Trophoblast cell (in vitro differentiated cells and primary cell): ENCODE data around the gene SCARB2.

Experiments used
- DNase-seq, 2 donors: peaks; one replicate each; pipeline ENCODE4 v3.0.0-alpha.2; 2016
- H2AFZ ChIP-seq: 2 replicates; pipeline ENCODE4 v1.6.1; 2013; ENCODE audit warnings: low read length, moderate library complexity, mild to moderate bottlenecking; ENCODE audit not compliant: insufficient read depth, poor library complexity
- H2AK5ac ChIP-seq: 2 replicates; pipeline ENCODE4 v1.6.1; 2013; ENCODE audit warnings: mild to moderate bottlenecking, low read length
- H2BK120ac ChIP-seq: 2 replicates; pipeline ENCODE4 v1.6.1; 2013; ENCODE audit warnings: low read length, mild to moderate bottlenecking, moderate library complexity; ENCODE audit not compliant: insufficient read depth, poor library complexity
- H2BK12ac ChIP-seq: 2 replicates; pipeline ENCODE4 v1.6.1; 2013; ENCODE audit warnings: mild to moderate bottlenecking, low read length, moderate library complexity
- H2BK5ac ChIP-seq: 2 replicates; pipeline ENCODE4 v1.6.1; 2013; ENCODE audit warnings: low read length, low read depth, moderate library complexity, mild to moderate bottlenecking; ENCODE audit not compliant: poor library complexity
- H3K14ac ChIP-seq: 2 replicates; pipeline ENCODE4 v1.6.1; 2013; ENCODE audit warnings: mild to moderate bottlenecking, low read length
- H3K18ac ChIP-seq: 2 replicates; pipeline ENCODE4 v1.6.1; 2013; ENCODE audit warnings: mild to moderate bottlenecking, low read length
- H3K23ac ChIP-seq: 2 replicates; pipeline ENCODE4 v1.6.1; 2013; ENCODE audit warnings: low read length
- H3K27ac ChIP-seq: 2 replicates; pipeline ENCODE4 v1.5.1; 2013; ENCODE audit warnings: low read depth, mild to moderate bottlenecking, inconsistent platforms, low read length, moderate library complexity
- H3K27me3 ChIP-seq: 2 replicates; pipeline ENCODE4 v1.6.1; 2013; ENCODE audit warnings: inconsistent platforms, mild to moderate bottlenecking, low read length, moderate library complexity; ENCODE audit not compliant: insufficient read depth
- H3K36me3 ChIP-seq, 2 experiments: 1 replicate in 1 of 2; 2 replicates in 1 of 2; pipeline ENCODE4 v1.6.1; 2013; ENCODE audit warnings: low read length in 2 of 2, mild to moderate bottlenecking in 2 of 2, moderate library complexity in 1 of 2; ENCODE audit not compliant: insufficient read depth in 2 of 2, control insufficient read depth in 1 of 2
- H3K4ac ChIP-seq: 2 replicates; pipeline ENCODE4 v1.6.1; 2013; ENCODE audit warnings: low read depth, mild to moderate bottlenecking, low read length, moderate library complexity
- H3K4me1 ChIP-seq, 2 experiments: 1 replicate in 1 of 2; 2 replicates in 1 of 2; pipeline ENCODE4 v1.6.1; 2013; ENCODE audit warnings: low read length in 2 of 2, mild to moderate bottlenecking in 2 of 2, moderate library complexity in 1 of 2; ENCODE audit not compliant: insufficient read depth in 2 of 2, control insufficient read depth in 1 of 2
- H3K4me2 ChIP-seq: 2 replicates; pipeline ENCODE4 v1.6.1; 2013; ENCODE audit warnings: inconsistent platforms, mild to moderate bottlenecking, low read length, moderate library complexity
- H3K4me3 ChIP-seq: 2 replicates; pipeline ENCODE4 v1.5.1; 2013; ENCODE audit warnings: mild to moderate bottlenecking, low read depth, low read length, inconsistent platforms
- H3K79me1 ChIP-seq: one replicate; pipeline ENCODE4 v1.6.1; 2013; ENCODE audit warnings: low read length
- H3K79me2 ChIP-seq: 2 replicates; pipeline ENCODE4 v1.6.1; 2013; ENCODE audit warnings: low read length, mild to moderate bottlenecking; ENCODE audit not compliant: control insufficient read depth, insufficient read depth, poor library complexity
- H3K9ac ChIP-seq: 2 replicates; pipeline ENCODE4 v1.6.1; 2013; ENCODE audit warnings: mild to moderate bottlenecking, low read length
- H3K9me3 ChIP-seq: 2 replicates; pipeline ENCODE4 v1.6.1; 2013; ENCODE audit warnings: low read depth, mild to moderate bottlenecking, control low read depth, inconsistent platforms, low read length; ENCODE audit not compliant: insufficient read depth
- H4K12ac ChIP-seq: 2 replicates; pipeline ENCODE4 v1.6.1; 2013; ENCODE audit warnings: low read depth, mild to moderate bottlenecking, low read length, moderate library complexity
- H4K8ac ChIP-seq: 2 replicates; pipeline ENCODE4 v1.6.1; 2013; ENCODE audit warnings: low read depth, mild to moderate bottlenecking, low read length, moderate library complexity
- H4K91ac ChIP-seq: one replicate; pipeline ENCODE4 v1.6.1; 2013; ENCODE audit warnings: low read depth, mild to moderate bottlenecking, low read length, moderate library complexity
- WGBS: extraction: QIAGEN DNeasy Blood & Tissue Kit; methylation state at CpG from one replicate; pipeline ENCODE4 v1.1.7; 2013; ENCODE audit warnings: missing lambda C conversion rate; ENCODE audit not compliant: insufficient read length, insufficient coverage; ENCODE audit errors: extremely low coverage; 5-methylcytosine and 5-hydroxymethylcytosine counted together

SCARB2 gene

DNA sequence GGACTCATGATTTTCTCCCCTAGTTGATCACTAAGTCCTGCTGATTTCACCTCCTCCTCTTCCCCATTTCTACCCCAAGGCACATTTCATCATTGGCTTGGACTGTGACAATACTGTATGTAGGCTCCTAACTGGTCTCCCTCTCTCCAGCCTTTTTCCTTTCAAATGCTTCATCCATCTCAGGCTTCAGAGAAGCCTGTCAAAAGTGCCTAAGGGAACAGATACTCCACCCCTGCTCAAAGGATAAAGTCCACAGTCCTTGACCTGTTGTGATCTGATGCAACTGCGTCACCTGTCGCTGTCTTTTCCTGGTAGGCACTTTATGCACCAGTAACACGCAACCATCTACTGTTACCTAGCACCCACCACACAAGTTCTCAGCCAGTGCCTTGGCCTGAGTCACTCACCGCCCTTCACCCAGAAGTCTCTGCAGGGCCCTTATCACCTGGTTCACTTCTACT lies 12.8 kb downstream of the SCARB2 start:
- Histone ChIP-seq H3K18ac (no peak overlapping the region), H3K14ac (no peak overlapping the region), H2BK12ac (no peak overlapping the region), H2BK5ac (no peak overlapping the region), H4K91ac (no peak overlapping the region), H3K4ac (no peak overlapping the region), H3K27me3 (no peaks in the 10 kb centered on the region), H3K79me2 (no peaks in the 10 kb centered on the region), H4K8ac (no peak overlapping the region), H3K4me3 (no peak overlapping the region), H3K27ac (no peak overlapping the region), H2AFZ (no peak overlapping the region), H3K79me1 (no peaks in the 10 kb centered on the region), H2AK5ac (no peak overlapping the region), H2BK120ac (no peak overlapping the region), H3K4me2 (no peak overlapping the region), H3K9me3 (no peaks in the 10 kb centered on the region), H4K12ac (no peak overlapping the region), H3K23ac (no peak overlapping the region), H3K4me1 (peaks cover 0 to 2% of the 10 kb centered on the region in 2 experiments), H3K9ac (no peak overlapping the region), H3K36me3 (peaks cover 0 to 2% of the 10 kb centered on the region in 2 experiments)
- whole genome bisulfite sequencing = no CpG with 5 or more reads among the region's 4 CpGs
- peak; percentile 83 to 94 for DNase-seq

GRCh38 chr4:76199664-76200211 lies 13.9 kb downstream of the SCARB2 start:
- H3K4ac ChIP-seq = no peak overlapping the region
- no peaks in the 10 kb centered on the region for H3K79me2 ChIP-seq
- H3K4me1 ChIP-seq = peaks cover 0 to 2% of the 10 kb centered on the region in 2 experiments
- no peak for DNase-seq
- no peaks in the 10 kb centered on the region for H3K9me3 ChIP-seq
- no peak overlapping the region for H3K9ac ChIP-seq
- H2BK120ac ChIP-seq = no peak overlapping the region
- no peak overlapping the region for H4K91ac ChIP-seq
- no peak overlapping the region for H4K8ac ChIP-seq
- peaks cover 3 to 5% of the 10 kb centered on the region in 2 experiments for H3K36me3 ChIP-seq
- no peak overlapping the region for H2AFZ ChIP-seq
- no peak overlapping the region for H2BK5ac ChIP-seq
- no peaks in the 10 kb centered on the region for H3K27me3 ChIP-seq
- H4K12ac ChIP-seq = no peak overlapping the region
- no peak overlapping the region for H3K4me2 ChIP-seq
- H2AK5ac ChIP-seq = no peak overlapping the region
- H3K27ac ChIP-seq = no peak overlapping the region
- no peak overlapping the region for H2BK12ac ChIP-seq
- no peak overlapping the region for H3K4me3 ChIP-seq
- H3K14ac ChIP-seq = no peak overlapping the region
- H3K18ac ChIP-seq = no peak overlapping the region
- H3K79me1 ChIP-seq = no peaks in the 10 kb centered on the region
- no peak overlapping the region for H3K23ac ChIP-seq
- WGBS = no CpG with 5 or more reads among the region's 13 CpGs

GRCh38 chr4:76198411-76199237 lies 15.0 kb downstream of the SCARB2 start:
- Histone ChIP-seq H4K91ac (no peak overlapping the region), H3K4ac (no peak overlapping the region), H2BK5ac (no peak overlapping the region)

DNA sequence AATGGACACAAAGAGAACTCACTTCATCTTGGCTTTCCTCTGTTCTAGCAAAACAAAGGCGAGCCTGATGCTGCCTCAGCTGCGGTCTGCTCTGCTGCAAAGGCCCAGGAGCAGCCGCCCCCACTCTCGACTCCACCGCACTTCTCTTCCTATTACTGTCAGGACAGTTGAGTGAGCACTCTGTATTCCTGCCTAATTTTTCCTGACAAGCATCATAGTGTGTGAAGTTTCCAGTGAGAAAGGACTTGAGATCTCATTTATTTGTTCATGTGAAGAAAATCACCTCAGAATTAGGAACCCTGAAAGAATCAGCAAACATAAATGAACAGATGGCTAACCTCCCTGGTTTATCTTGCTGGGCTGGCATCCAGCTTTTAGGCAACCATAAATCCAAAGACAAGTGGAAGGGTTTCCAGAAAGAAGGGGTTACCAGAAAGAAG lies 15.6 kb downstream of the SCARB2 start:
- no CpG with 5 or more reads among the region's 5 CpGs for WGBS
- no peak overlapping the region for H3K4ac ChIP-seq

More at GRCh38 chr4:76198411-76199237, 15.0 kb downstream of the SCARB2 start:
- WGBS = no CpG with 5 or more reads among the region's 4 CpGs
- H3K79me2 ChIP-seq = no peaks in the 10 kb centered on the region
- no peaks in the 10 kb centered on the region for H3K79me1 ChIP-seq
- no peak overlapping the region for H2AK5ac ChIP-seq
- H3K9me3 ChIP-seq = no peaks in the 10 kb centered on the region
- no peak overlapping the region for H2BK120ac ChIP-seq
- H3K18ac ChIP-seq = no peak overlapping the region
- no peak overlapping the region for H3K23ac ChIP-seq
- H3K4me3 ChIP-seq = no peak overlapping the region
- H3K27me3 ChIP-seq = no peaks in the 10 kb centered on the region
- no peak overlapping the region for H4K12ac ChIP-seq
- H3K9ac ChIP-seq = no peak overlapping the region
- H3K4me1 ChIP-seq = peaks cover 0 to 2% of the 10 kb centered on the region in 2 experiments
- no peak overlapping the region for H2BK12ac ChIP-seq
- H2AFZ ChIP-seq = no peak overlapping the region
- DNase-seq = peak in 1 of 2 donors; percentile 36
- H3K36me3 ChIP-seq = peaks cover 7 to 8% of the 10 kb centered on the region in 2 experiments
- H3K4me2 ChIP-seq = no peak overlapping the region
- H3K14ac ChIP-seq = no peak overlapping the region
- H4K8ac ChIP-seq = no peak overlapping the region
- H3K27ac ChIP-seq = no peak overlapping the region

More for the DNA sequence above, 15.6 kb downstream of the SCARB2 start:
- Histone ChIP-seq H2BK12ac (no peak overlapping the region), H3K14ac (no peak overlapping the region), H3K27ac (no peak overlapping the region), H3K9ac (no peak overlapping the region), H3K18ac (no peak overlapping the region), H4K12ac (no peak overlapping the region), H4K91ac (no peak overlapping the region), H2AFZ (no peak overlapping the region), H2BK5ac (no peak overlapping the region), H3K36me3 (peaks cover 11 to 12% of the 10 kb centered on the region in 2 experiments), H2AK5ac (no peak overlapping the region), H3K27me3 (no peaks in the 10 kb centered on the region), H3K4me1 (peaks cover 0 to 2% of the 10 kb centered on the region in 2 experiments), H4K8ac (no peak overlapping the region), H3K9me3 (no peaks in the 10 kb centered on the region), H3K23ac (no peak overlapping the region), H2BK120ac (no peak overlapping the region), H3K4me3 (no peak overlapping the region), H3K79me1 (no peaks in the 10 kb centered on the region), H3K4me2 (no peak overlapping the region), H3K79me2 (no peaks in the 10 kb centered on the region)
- no peak for DNase-seq
